ENCODE data around the gene ARHGEF19.

DNA sequence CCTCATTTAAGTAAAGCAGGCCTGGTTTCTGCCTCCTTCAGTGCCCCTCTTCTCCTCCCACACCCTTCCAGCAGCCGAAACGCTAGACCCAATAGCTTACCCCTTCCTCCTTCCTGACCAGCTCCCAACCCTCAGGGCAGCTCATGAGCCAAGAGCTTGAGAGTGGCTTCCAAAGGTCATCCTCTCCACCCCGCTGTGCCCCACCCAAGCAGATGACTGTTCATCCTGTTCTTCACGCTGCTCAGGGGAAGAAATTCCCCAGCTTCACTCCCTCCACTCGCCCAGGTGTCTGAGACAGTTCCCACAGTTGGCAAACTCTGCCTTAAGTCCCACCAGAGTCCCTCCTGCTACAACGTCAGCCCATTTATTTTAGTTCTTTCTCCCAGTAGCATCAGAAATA is 23.4 kb downstream of the ARHGEF19 start:
- TF ChIP-seq, protein P1, sequence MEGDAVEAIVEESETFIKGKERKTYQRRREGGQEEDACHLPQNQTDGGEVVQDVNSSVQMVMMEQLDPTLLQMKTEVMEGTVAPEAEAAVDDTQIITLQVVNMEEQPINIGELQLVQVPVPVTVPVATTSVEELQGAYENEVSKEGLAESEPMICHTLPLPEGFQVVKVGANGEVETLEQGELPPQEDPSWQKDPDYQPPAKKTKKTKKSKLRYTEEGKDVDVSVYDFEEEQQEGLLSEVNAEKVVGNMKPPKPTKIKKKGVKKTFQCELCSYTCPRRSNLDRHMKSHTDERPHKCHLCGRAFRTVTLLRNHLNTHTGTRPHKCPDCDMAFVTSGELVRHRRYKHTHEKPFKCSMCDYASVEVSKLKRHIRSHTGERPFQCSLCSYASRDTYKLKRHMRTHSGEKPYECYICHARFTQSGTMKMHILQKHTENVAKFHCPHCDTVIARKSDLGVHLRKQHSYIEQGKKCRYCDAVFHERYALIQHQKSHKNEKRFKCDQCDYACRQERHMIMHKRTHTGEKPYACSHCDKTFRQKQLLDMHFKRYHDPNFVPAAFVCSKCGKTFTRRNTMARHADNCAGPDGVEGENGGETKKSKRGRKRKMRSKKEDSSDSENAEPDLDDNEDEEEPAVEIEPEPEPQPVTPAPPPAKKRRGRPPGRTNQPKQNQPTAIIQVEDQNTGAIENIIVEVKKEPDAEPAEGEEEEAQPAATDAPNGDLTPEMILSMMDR (conservative IDR thresholded peaks at IDR 0.05; ENCODE audit: low read depth, low read length), result no peak
- TF ChIP-seq EZH2 (IDR thresholded peaks at IDR 0.05; ENCODE audit: low read length, unreplicated experiment), result no peak
